Osteoblast (primary cell): ENCODE data around the gene HSPA2. TPM values are rescaled to one million over a fixed set of nuclear protein-coding genes. Genes with fewer than 3 reads are reported as not detected.
A peak's percentile ranks its signal among the peaks of the same experiment; 100 is the strongest.

Source experiments
- DNase-seq: peaks from one replicate; pipeline ENCODE4 v3.0.0; 2011; ENCODE audit warnings: low spot score, mixed read lengths; ENCODE audit not compliant: insufficient read length; ENCODE audit errors: missing footprints
- H2AFZ ChIP-seq: 2 replicates; pipeline ENCODE4 v1.6.0; 2011; ENCODE audit warnings: mild to moderate bottlenecking, low read length
- H3K27ac ChIP-seq: 2 replicates; pipeline ENCODE4 v1.5.1; 2011; ENCODE audit warnings: mild to moderate bottlenecking, low read depth, low read length, moderate library complexity
- H3K27me3 ChIP-seq: 2 replicates; pipeline ENCODE4 v1.6.0; 2012; ENCODE audit warnings: mild to moderate bottlenecking, control low read depth, inconsistent platforms, low read length, moderate library complexity; ENCODE audit not compliant: insufficient read depth
- H3K36me3 ChIP-seq: 2 replicates; pipeline ENCODE4 v1.5.1; 2011; ENCODE audit warnings: mild to moderate bottlenecking, low read length, control low read depth, moderate library complexity; ENCODE audit not compliant: insufficient read depth
- H3K4me1 ChIP-seq: 2 replicates; pipeline ENCODE4 v1.5.1; 2011; ENCODE audit warnings: mild to moderate bottlenecking, low read length, control low read depth, moderate library complexity; ENCODE audit not compliant: insufficient read depth
- H3K4me2 ChIP-seq: 2 replicates; pipeline ENCODE4 v1.6.0; 2011; ENCODE audit warnings: mild to moderate bottlenecking, low read length; ENCODE audit not compliant: insufficient read depth
- H3K4me3 ChIP-seq: fragments of 200-600 bp; sonication (generic); 3 replicates; pipeline ENCODE4 v1.5.1; 2012; ENCODE audit warnings: mild to moderate bottlenecking, low read length, inconsistent platforms; ENCODE audit not compliant: insufficient read depth
- H3K79me2 ChIP-seq: 2 replicates; pipeline ENCODE4 v1.6.0; 2012; ENCODE audit warnings: mild to moderate bottlenecking, low read length, control low read depth, inconsistent platforms; ENCODE audit not compliant: insufficient read depth
- H3K9me3 ChIP-seq: 2 replicates; pipeline ENCODE4 v1.5.1; 2011; ENCODE audit warnings: low read depth, low read length, control low read depth
- H4K20me1 ChIP-seq: 2 replicates; pipeline ENCODE4 v1.6.0; 2012; ENCODE audit warnings: mild to moderate bottlenecking, low read length, control low read depth; ENCODE audit not compliant: insufficient read depth
- total RNA-seq: library from RNA; depleted of rRNA; stranded (reverse); fragments of >200 nt; gene quantifications from 2 replicates; pipeline ENCODE4 v1.2.3, GENCODE V29; 2012
- TF ChIP-seq, protein P1 (sequence below): IDR thresholded peaks from 2 replicates; pipeline ENCODE4 v1.5.1; 2011; ENCODE audit warnings: mild to moderate bottlenecking, low read depth, low read length, moderate library complexity; ENCODE audit errors: extremely low read depth

HSPA2 gene
- total RNA-seq, 1 donor = 4.0 TPM

DNA sequence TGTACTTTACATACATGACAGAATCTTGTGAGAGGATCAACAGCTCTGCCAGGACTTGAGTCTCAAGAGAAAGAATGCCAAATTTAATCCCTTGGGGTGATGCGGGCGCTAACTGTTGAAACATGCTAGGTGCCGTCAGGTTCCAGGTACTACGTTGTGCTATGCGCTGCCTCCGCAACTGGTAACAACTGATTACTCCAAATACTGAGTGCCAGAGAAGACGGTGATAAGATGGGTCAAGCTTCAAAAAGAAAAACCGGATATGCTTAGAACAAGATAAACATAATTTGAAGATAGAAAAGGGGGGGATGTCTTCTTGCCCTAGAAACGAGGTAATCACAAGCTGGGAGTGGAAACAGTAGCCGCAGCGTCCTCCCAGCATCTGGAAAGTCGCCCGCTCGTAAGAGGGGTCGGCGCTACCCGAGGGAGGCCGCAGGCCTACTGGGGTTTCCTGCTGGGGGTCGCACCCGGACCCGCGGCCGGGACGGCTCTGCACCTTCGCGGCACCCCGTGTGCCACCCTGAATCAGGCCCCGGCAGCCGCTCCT is 37.6 kb upstream of the HSPA2 start:
- TF ChIP-seq, protein P1, sequence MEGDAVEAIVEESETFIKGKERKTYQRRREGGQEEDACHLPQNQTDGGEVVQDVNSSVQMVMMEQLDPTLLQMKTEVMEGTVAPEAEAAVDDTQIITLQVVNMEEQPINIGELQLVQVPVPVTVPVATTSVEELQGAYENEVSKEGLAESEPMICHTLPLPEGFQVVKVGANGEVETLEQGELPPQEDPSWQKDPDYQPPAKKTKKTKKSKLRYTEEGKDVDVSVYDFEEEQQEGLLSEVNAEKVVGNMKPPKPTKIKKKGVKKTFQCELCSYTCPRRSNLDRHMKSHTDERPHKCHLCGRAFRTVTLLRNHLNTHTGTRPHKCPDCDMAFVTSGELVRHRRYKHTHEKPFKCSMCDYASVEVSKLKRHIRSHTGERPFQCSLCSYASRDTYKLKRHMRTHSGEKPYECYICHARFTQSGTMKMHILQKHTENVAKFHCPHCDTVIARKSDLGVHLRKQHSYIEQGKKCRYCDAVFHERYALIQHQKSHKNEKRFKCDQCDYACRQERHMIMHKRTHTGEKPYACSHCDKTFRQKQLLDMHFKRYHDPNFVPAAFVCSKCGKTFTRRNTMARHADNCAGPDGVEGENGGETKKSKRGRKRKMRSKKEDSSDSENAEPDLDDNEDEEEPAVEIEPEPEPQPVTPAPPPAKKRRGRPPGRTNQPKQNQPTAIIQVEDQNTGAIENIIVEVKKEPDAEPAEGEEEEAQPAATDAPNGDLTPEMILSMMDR = no peak
- Histone ChIP-seq H4K20me1 (peaks cover 26% of the 10 kb centered on the region), H3K79me2 (peaks cover 68% of the 10 kb centered on the region), H3K4me2 (peak overlapping the region; percentile 97), H3K27me3 (no peaks in the 10 kb centered on the region), H3K4me1 (peaks cover 39% of the 10 kb centered on the region), H3K9me3 (no peaks in the 10 kb centered on the region), H3K27ac (peak overlapping the region; percentile 89), H3K4me3 (peak overlapping the region; percentile 88), H3K36me3 (peaks cover 2% of the 10 kb centered on the region), H2AFZ (peak overlapping the region; percentile 85)
- DNase-seq = peak; percentile 64

GRCh38 chr14:64503434-64504309 is 36.9 kb upstream of the HSPA2 start, which contains the start of gene ZBTB25:
TSS of gene ZBTB25 (minus strand) at chr14:64503838. CDS start at chr14:64490533, 13,305 bp downstream.
- TF ChIP-seq, protein P1 = no peak
- peaks cover 75% of the 10 kb centered on the region for H3K79me2 ChIP-seq

DNA sequence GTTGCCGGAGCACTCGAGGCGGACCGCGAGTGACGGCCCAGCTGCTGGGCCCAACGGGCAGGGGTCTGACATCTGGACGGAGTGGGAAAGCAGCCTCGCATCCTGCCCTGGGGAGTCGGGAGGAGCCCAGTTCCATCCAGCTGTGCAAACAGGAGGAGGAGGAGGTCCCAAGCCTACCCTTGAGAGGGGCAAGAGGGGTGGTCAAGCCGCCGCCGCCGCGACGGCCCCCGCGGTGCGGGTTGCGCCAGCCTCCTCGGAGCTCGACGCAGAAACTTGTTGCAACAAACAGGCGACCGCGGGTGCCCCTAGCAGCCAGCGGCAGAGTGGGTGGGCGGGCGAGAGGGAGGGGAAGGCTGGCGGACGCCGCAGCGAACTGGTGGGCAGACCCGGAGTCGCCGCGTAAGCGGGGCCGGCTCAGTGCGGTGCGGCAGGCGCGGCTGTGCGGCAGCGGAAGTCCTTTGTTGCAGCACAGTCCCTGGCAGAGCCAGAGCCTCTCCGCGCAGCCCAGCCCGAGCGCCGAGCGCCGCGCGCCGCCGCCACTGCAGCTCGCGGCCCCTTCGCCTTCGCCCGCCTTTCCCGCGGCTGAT is 36.1 kb upstream of the HSPA2 start, which contains the start of gene ZBTB1:
Gene ZBTB1 (plus strand): TSS at position 461 of the 587 bp plus-strand sequence. CDS start 16,735 bp downstream, outside the sequence.
- Histone ChIP-seq H2AFZ (peak within 1 kb of the TSS; percentile 80), H3K36me3 (no peaks in the 10 kb centered on the region), H3K4me2 (peak within 1 kb of the TSS; percentile 97), H3K4me1 (peaks cover 45% of the 10 kb centered on the region), H3K9me3 (no peaks in the 10 kb centered on the region), H4K20me1 (peaks cover 40% of the 10 kb centered on the region), H3K79me2 (peaks cover 77% of the 10 kb centered on the region), H3K27ac (peak within 1 kb of the TSS; percentile 89), H3K4me3 (peak within 1 kb of the TSS; percentile 88), H3K27me3 (no peaks in the 10 kb centered on the region)
- TF ChIP-seq, protein P1 = no peak
- DNase-seq = peak; percentile 95

More at GRCh38 chr14:64503434-64504309, 36.9 kb upstream of the HSPA2 start, which contains the start of gene ZBTB25:
- Histone ChIP-seq H2AFZ (peak within 1 kb of the TSS; percentile 85), H3K4me1 (peaks cover 43% of the 10 kb centered on the region), H3K9me3 (no peaks in the 10 kb centered on the region), H3K27me3 (no peaks in the 10 kb centered on the region), H3K36me3 (peaks cover 2% of the 10 kb centered on the region), H3K27ac (peak within 1 kb of the TSS; percentile 89), H3K4me3 (peak within 1 kb of the TSS; percentile 88), H4K20me1 (peaks cover 33% of the 10 kb centered on the region), H3K4me2 (peak within 1 kb of the TSS; percentile 97)
- peak; percentile 98 for DNase-seq
